GM12878 (cell line): ENCODE measurements around the gene MMGT1. TPM values are rescaled to one million over a fixed set of nuclear protein-coding genes. Genes with fewer than 3 reads are reported as not detected.

Source experiments
- ATAC-seq: fragments of 200-7000 bp; cut with Tn5 transposase; 3 replicates; pipeline ENCODE4 v1.9.1; 2020; ENCODE audit warnings: mild to moderate bottlenecking, moderate library complexity
- BruUV-seq: library from RNA; stranded (reverse); fragments of 400-500 nt; replicated peaks from 2 replicates; lab custom pipeline; 2021; lab: Mats Ljungman, UMichigan
- CTCF ChIA-PET: fragments of 300-600 bp; sonication (Branson Sonifier 250); formaldehyde crosslinking; extraction: SDS; loops from one replicate; lab custom pipeline; 2021; ENCODE audit warnings: inconsistent platforms; lab: Yijun Ruan, JAX
- POLR2A ChIA-PET: fragments of 350-600 bp; formaldehyde crosslinking; extraction: SDS; loops from one replicate; lab custom pipeline; 2021; ENCODE audit warnings: inconsistent platforms; lab: Charles Lee
- RAD21 ChIA-PET: fragments of 300-600 bp; sonication (Branson Sonifier 250); formaldehyde crosslinking; loops from one replicate; lab custom pipeline; 2023; ENCODE audit warnings: antibody characterized with exemption; ENCODE audit not compliant: unreplicated experiment; lab: Charles Lee
- SMC1A ChIA-PET: fragments of 300-600 bp; sonication (Branson Sonifier 250); formaldehyde crosslinking; loops from one replicate; lab custom pipeline; 2023; ENCODE audit not compliant: unreplicated experiment, uncharacterized antibody; lab: Charles Lee
- DNase-seq: peaks from one replicate; pipeline ENCODE4 v3.0.0-alpha.2; 2011; ENCODE audit warnings: low read depth, low spot score
- FAIRE-seq: peaks from 3 replicates; lab custom pipeline; 2011; peaks lifted over from hg19 to GRCh38; lab: Jason Lieb, UNC
- H2AFZ ChIP-seq: 2 replicates; pipeline ENCODE4 v1.6.0; 2011; ENCODE audit warnings: low read depth, low read length, control low read depth; ENCODE audit not compliant: control insufficient read depth
- H3K27ac ChIP-seq: 2 replicates; pipeline ENCODE4 v1.5.1; 2011; ENCODE audit warnings: control low read depth; ENCODE audit not compliant: control insufficient read depth, insufficient read depth
- H3K27me3 ChIP-seq, 2 experiments: replicated peaks in 1 of 2; 2 replicates each; pipeline versions ENCODE4 v1.6.0 to v1.6.1; 2011; ENCODE audit warnings: low read length in 1 of 2; ENCODE audit not compliant: control insufficient read depth in 2 of 2, insufficient read depth in 2 of 2
- H3K36me3 ChIP-seq, 2 experiments: 2 replicates each; pipeline ENCODE4 v1.5.1; 2011; ENCODE audit warnings: low read length in 1 of 2; ENCODE audit not compliant: control insufficient read depth in 2 of 2, insufficient read depth in 2 of 2
- H3K4me1 ChIP-seq: 2 replicates; pipeline ENCODE4 v1.6.1; 2011; ENCODE audit warnings: mild to moderate bottlenecking, low read length, moderate library complexity, mixed read lengths; ENCODE audit not compliant: control insufficient read depth, insufficient read depth
- H3K4me2 ChIP-seq: 2 replicates; pipeline ENCODE4 v1.6.0; 2011; ENCODE audit warnings: control low read depth; ENCODE audit not compliant: control insufficient read depth, insufficient read depth
- H3K4me3 ChIP-seq: fragments of 200-600 bp; sonication (generic); 2 replicates; pipeline ENCODE4 v1.5.1; 2016
- H3K79me2 ChIP-seq: 2 replicates; pipeline ENCODE4 v1.6.0; 2011; ENCODE audit warnings: low read length; ENCODE audit not compliant: control insufficient read depth, insufficient read depth
- H3K9ac ChIP-seq: 2 replicates; pipeline ENCODE4 v1.8.0; 2011; ENCODE audit warnings: low read length, control low read depth, mixed read lengths; ENCODE audit not compliant: control insufficient read depth, insufficient read depth
- H3K9me3 ChIP-seq: replicated peaks from 3 replicates; pipeline ENCODE4 v1.5.1; 2011; ENCODE audit warnings: mild to moderate bottlenecking, low read length; ENCODE audit not compliant: control insufficient read depth, insufficient read depth
- H4K20me1 ChIP-seq: 2 replicates; pipeline ENCODE4 v1.6.0; 2011; ENCODE audit not compliant: control insufficient read depth, insufficient read depth
- BMI1 ChIP-seq: fragments of 450-650 bp; IDR thresholded peaks from 2 replicates; pipeline ENCODE4 v1.6.1; 2016; ENCODE audit warnings: mild to moderate bottlenecking, moderate library complexity, borderline replicate concordance
- BRCA1 ChIP-seq: IDR thresholded peaks from 2 replicates; pipeline ENCODE4 v1.6.1; 2011; ENCODE audit warnings: low read depth, low read length, improper control_type of control experiment
- CBX5 ChIP-seq: sonication (generic); IDR thresholded peaks from 2 replicates; pipeline ENCODE4 v1.6.1; 2016; ENCODE audit warnings: low read depth, moderate library complexity, mild to moderate bottlenecking, inconsistent platforms
- CHD1 ChIP-seq: IDR thresholded peaks from 2 replicates; pipeline ENCODE4 v1.6.1; 2012; ENCODE audit warnings: low read depth, low read length, improper control_type of control experiment
- IKZF1 ChIP-seq: fragments of 450-650 bp; conservative IDR thresholded peaks from 2 replicates; pipeline ENCODE4 v1.6.1; 2017; ENCODE audit warnings: antibody characterized with exemption, mild to moderate bottlenecking
- KDM1A ChIP-seq: fragments of 200-600 bp; sonication (generic); IDR thresholded peaks from 2 replicates; pipeline ENCODE4 v1.6.1; 2016; ENCODE audit warnings: borderline replicate concordance
- KLF5 ChIP-seq: fragments of 450-650 bp; IDR thresholded peaks from 2 replicates; pipeline ENCODE4 v1.6.1; 2014; ENCODE audit warnings: mild to moderate bottlenecking; ENCODE audit not compliant: partially characterized antibody
- MEF2B ChIP-seq: fragments of 450-650 bp; IDR thresholded peaks from 2 replicates; pipeline ENCODE4 v1.6.1; 2018; ENCODE audit warnings: mild to moderate bottlenecking, moderate library complexity; ENCODE audit not compliant: partially characterized antibody, poor library complexity, severe bottlenecking
- RFX5 ChIP-seq: IDR thresholded peaks from 2 replicates; pipeline ENCODE4 v1.6.1; 2011; ENCODE audit warnings: low read depth, low read length, improper control_type of control experiment
- STAT1 ChIP-seq: fragments of 450-650 bp; conservative IDR thresholded peaks from 2 replicates; pipeline ENCODE4 v1.6.1; 2014; ENCODE audit warnings: antibody characterized with exemption, mild to moderate bottlenecking
- TAF1 ChIP-seq: IDR thresholded peaks from 2 replicates; pipeline ENCODE4 v1.6.1; 2011; ENCODE audit warnings: mild to moderate bottlenecking, low read depth, low read length, borderline replicate concordance
- ZNF384 ChIP-seq: IDR thresholded peaks from 2 replicates; pipeline ENCODE4 v1.6.1; 2012; ENCODE audit warnings: low read depth, mild to moderate bottlenecking, low read length, improper control_type of control experiment, borderline replicate concordance
- WGBS: methylation state at CpG from one replicate; pipeline ENCODE4 v1.1.6; 2016; ENCODE audit warnings: low lambda C conversion rate; ENCODE audit not compliant: insufficient replicate concordance, insufficient coverage; ENCODE audit errors: missing lambda C conversion rate; 5-methylcytosine and 5-hydroxymethylcytosine counted together
- in situ Hi-C: fragments of 300-500 bp; cut with MboI; formaldehyde crosslinking; loops from 9 replicates; pipeline ENCODE4 v1.14.3; 2018; ENCODE audit warnings: mixed read lengths
- intact Hi-C: fragments of 100-400 bp; cut with micrococcal nuclease; formaldehyde crosslinking; loops from one replicate; pipeline ENCODE4 v1.14.2; 2022; ENCODE audit not compliant: unreplicated experiment
- polyA plus RNA-seq, 11 experiments: library from polyadenylated mRNA; depleted of rRNA in 4 of 11; unstranded in 6 of 11; stranded (reverse) in 5 of 11; fragments of >200 nt; fragmentation: Nextera tagmentation in 4 of 11; fragmentation: Illumina TruSeq in 1 of 11; extraction: Ambion mirVana in 4 of 11; extraction: Trizol in 1 of 11; gene quantifications; 1 replicate in 1 of 11; 2 replicates in 10 of 11; pipeline versions ENCODE4 v1.2.1 to v1.2.3, GENCODE V29; 2011 to 2016; ENCODE audit warnings: inconsistent platforms in 2 of 11, missing spikeins in 2 of 11, low read depth in 1 of 11
- total RNA-seq, 4 experiments: library from RNA; depleted of rRNA in 3 of 4; stranded (reverse); fragments of >200 nt in 3 of 4; fragmentation: Illumina TruSeq in 1 of 4; extraction: Trizol in 1 of 4; gene quantifications; 2 replicates each; pipeline versions ENCODE4 v1.2.1 to v1.2.3, GENCODE V29; 2013 to 2021

Gene MMGT1
- total and polyA plus RNA-seq, 10 of the 15 experiments (the other 5 are each of a cell fraction or from before 2014, with no cell fraction given) = 8.8 to 19.2 (median 13.7) TPM

GRCh38 chrX:135982860-135983259, 9.1 kb upstream of the MMGT1 start:
- Histone ChIP-seq H3K9ac (no peak overlapping the region), H3K27me3 (no peaks in the 10 kb centered on the region), H3K4me3 (no peak overlapping the region), H2AFZ (peak overlapping the region; percentile 70), H3K4me2 (no peak overlapping the region), H3K9me3 (no peaks in the 10 kb centered on the region), H3K4me1 (no peaks in the 10 kb centered on the region), H4K20me1 (no peaks in the 10 kb centered on the region), H3K79me2 (peaks cover 6% of the 10 kb centered on the region), H3K27ac (no peak overlapping the region), H3K36me3 (no peaks in the 10 kb centered on the region)
- FAIRE-seq (no peak), ATAC-seq (no peak), DNase-seq (no peak)
- intact Hi-C loops (no loop called here), in situ Hi-C loops (no loop called here)
- ChIA-PET CTCF (no interaction called here), RAD21 (no interaction called here), POLR2A (no interaction called here), SMC1A (no interaction called here)
- WGBS = 6% methylated on average over 1 of the region's 1 CpG
- TF ChIP-seq CHD1 = no peak
- TF ChIP-seq TAF1 = no peak
- TF ChIP-seq RFX5 = no peak
- TF ChIP-seq BRCA1 = no peak
- TF ChIP-seq IKZF1 = no peak
- no peak for TF ChIP-seq KLF5
- no peak for TF ChIP-seq MEF2B
- TF ChIP-seq ZNF384 = no peak
- no peak for TF ChIP-seq STAT1
- TF ChIP-seq CBX5 = no peak
- no peak for TF ChIP-seq KDM1A
- no TSS peak for BruUV-seq

- H3K36me3 ChIP-seq = no peaks in the 10 kb centered on the region
- no peak overlapping the region for H3K9ac ChIP-seq
- FAIRE-seq (no peak), DNase-seq (no peak), ATAC-seq (no peak)
- CTCF ChIA-PET = no interaction called here
- H3K4me2 ChIP-seq = no peak overlapping the region
- no peaks in the 10 kb centered on the region for H3K27me3 ChIP-seq
- no peaks in the 10 kb centered on the region for H3K9me3 ChIP-seq
- intact Hi-C loops (no loop called here), in situ Hi-C loops (no loop called here)
- peaks cover 5% of the 10 kb centered on the region for H3K79me2 ChIP-seq
- H3K4me3 ChIP-seq = no peak overlapping the region
- BruUV-seq = no TSS peak
- no peaks in the 10 kb centered on the region for H4K20me1 ChIP-seq
- TF ChIP-seq BMI1 = no peak
- SMC1A ChIA-PET = no interaction called here
- no peak overlapping the region for H2AFZ ChIP-seq
- POLR2A ChIA-PET = no interaction called here
- RAD21 ChIA-PET = no interaction called here
- H3K4me1 ChIP-seq = no peaks in the 10 kb centered on the region
- H3K27ac ChIP-seq = no peak overlapping the region
Measured at GRCh38 chrX:135981668-135982067, 7.9 kb upstream of the MMGT1 start.
